ENCODE data around the gene LCE2A. TPM values are rescaled to one million over a fixed set of nuclear protein-coding genes. Genes with fewer than 3 reads are reported as not detected.

The LCE2A gene
- total and polyA plus RNA-seq, 2 donors (not counting 1 experiment from before 2014, with no cell fraction given): not detected

GRCh38 chr1:152747831-152748230 is 49.7 kb downstream of the LCE2A start:
- no peak overlapping the region for H3K4me3 Mint-ChIP-seq
- no peaks in the 10 kb centered on the region for H3K9me3 ChIP-seq (ENCODE audit: control extremely low read depth in 1 of 3, control insufficient read depth in 2 of 3, insufficient read depth in 1 of 3, low read length in 2 of 3)

More at GRCh38 chr1:152747831-152748230, 49.7 kb downstream of the LCE2A start:
- H3K4me3 ChIP-seq (ENCODE audit: control extremely low read depth in 1 of 5, extremely low read depth in 1 of 5, insufficient read depth in 1 of 5, low read depth in 2 of 5, low read length in 4 of 5): no peak overlapping the region
- ChIA-PET CTCF (no interaction called here), POLR2A (no interaction called here)
- no peak overlapping the region for H3K9ac ChIP-seq (ENCODE audit: low read length)
- H3K4me1 ChIP-seq (ENCODE audit: control insufficient read depth in 2 of 2, insufficient read depth in 2 of 2, low read length in 2 of 2): no peaks in the 10 kb centered on the region
- H2AFZ ChIP-seq (ENCODE audit: insufficient read depth, low read depth, low read length, poor library complexity, severe bottlenecking): no peak overlapping the region
- H3K4me1 Mint-ChIP-seq: no peaks in the 10 kb centered on the region
- H3K27ac ChIP-seq (ENCODE audit: low read length in 2 of 2): no peak overlapping the region
- no peaks in the 10 kb centered on the region for H3K79me2 ChIP-seq (ENCODE audit: control insufficient read depth, insufficient read depth, low read length)
- WGBS (ENCODE audit: insufficient coverage): no CpG with 5 or more reads among the region's 1 CpG
- ATAC-seq (ENCODE audit: low read depth) (no peak), DNase-seq (no peak)
- no peak overlapping the region for H3K4me2 ChIP-seq (replicated peaks; ENCODE audit: low read depth, low read length, poor library complexity, severe bottlenecking)
- H3K36me3 ChIP-seq (replicated peaks in 1 of 2; ENCODE audit: control extremely low read depth in 1 of 2, control insufficient read depth in 1 of 2, extremely low read depth in 1 of 2, insufficient read depth in 2 of 2, low read length in 1 of 2): no peaks in the 10 kb centered on the region
- no peaks in the 10 kb centered on the region for H4K20me1 ChIP-seq (ENCODE audit: control insufficient read depth, insufficient read depth, low read length, poor library complexity, severe bottlenecking)
- peaks cover 32% of the 10 kb centered on the region for H3K27me3 Mint-ChIP-seq
- H3K27ac Mint-ChIP-seq: no peak overlapping the region
- peaks cover 0 to under 1% (median 0%) of the 10 kb centered on the region in 4 experiments for H3K27me3 ChIP-seq (replicated peaks in 1 of 4; ENCODE audit: control extremely low read depth in 1 of 4, control insufficient read depth in 3 of 4, insufficient read depth in 4 of 4, low read length in 3 of 4)
- intact Hi-C loops (cut with micrococcal nuclease): no loop called here
- TF ChIP-seq EZH2 (IDR thresholded peaks at IDR 0.05; ENCODE audit: borderline replicate concordance, insufficient read depth, low read depth, low read length, poor library complexity, severe bottlenecking): no peak
- TF ChIP-seq CTCF (IDR thresholded peaks at IDR 0.05): no peak
- no peaks in the 10 kb centered on the region for H3K9me3 Mint-ChIP-seq (ENCODE audit: insufficient read depth)

Other genes starting within 250 kb of the LCE2A start
- gene LCE5A, start 187.5 kb upstream of the LCE2A start, total RNA-seq: not detected in 2 replicates
- not detected in 2 replicates for gene LCE5A, start 187.5 kb upstream of the LCE2A start, polyA plus RNA-seq
- not detected in 2 replicates for gene CRCT1, start 183.9 kb upstream of the LCE2A start, total RNA-seq
- gene CRCT1, start 183.9 kb upstream of the LCE2A start, polyA plus RNA-seq: not detected in 2 replicates
- not detected in 2 replicates for gene LCE3E, start 131.6 kb upstream of the LCE2A start, total RNA-seq
- not detected in 2 replicates for gene LCE3E, start 131.6 kb upstream of the LCE2A start, polyA plus RNA-seq
- gene LCE3D, start 117.8 kb upstream of the LCE2A start, total RNA-seq: not detected in 2 replicates
- not detected in 2 replicates for gene LCE3D, start 117.8 kb upstream of the LCE2A start, polyA plus RNA-seq
- not detected in 2 replicates for gene LCE3C, start 98.1 kb upstream of the LCE2A start, total RNA-seq
- not detected in 2 replicates for gene LCE3C, start 98.1 kb upstream of the LCE2A start, polyA plus RNA-seq
- not detected in 2 replicates for gene LCE3B, start 84.5 kb upstream of the LCE2A start, total RNA-seq
- not detected in 2 replicates for gene LCE3B, start 84.5 kb upstream of the LCE2A start, polyA plus RNA-seq
- not detected in 2 replicates for gene LCE3A, start 75.2 kb upstream of the LCE2A start, total RNA-seq
- gene LCE3A, start 75.2 kb upstream of the LCE2A start, polyA plus RNA-seq: not detected in 2 replicates
- not detected in 2 replicates for gene LCE2D, start 35.0 kb upstream of the LCE2A start, total RNA-seq
- not detected in 2 replicates for gene LCE2D, start 35.0 kb upstream of the LCE2A start, polyA plus RNA-seq
- gene LCE2C, start 23.1 kb upstream of the LCE2A start, total RNA-seq: not detected in 2 replicates
- gene LCE2C, start 23.1 kb upstream of the LCE2A start, polyA plus RNA-seq: not detected in 2 replicates
- gene LCE2B, start 12.2 kb upstream of the LCE2A start, total RNA-seq: not detected in 2 replicates
- gene LCE2B, start 12.2 kb upstream of the LCE2A start, polyA plus RNA-seq: not detected in 2 replicates
- gene LCE4A, start 9.8 kb downstream of the LCE2A start, total RNA-seq: not detected in 2 replicates
- gene LCE4A, start 9.8 kb downstream of the LCE2A start, polyA plus RNA-seq: not detected in 2 replicates
- not detected in 2 replicates for gene KPRP, start 59.7 kb downstream of the LCE2A start, total RNA-seq
- gene KPRP, start 59.7 kb downstream of the LCE2A start, polyA plus RNA-seq: not detected in 2 replicates
- gene LCE1F, start 76.8 kb downstream of the LCE2A start, total RNA-seq: not detected in 2 replicates
- gene LCE1F, start 76.8 kb downstream of the LCE2A start, polyA plus RNA-seq: not detected in 2 replicates
- not detected in 2 replicates for gene LCE1E, start 87.9 kb downstream of the LCE2A start, total RNA-seq
- not detected in 2 replicates for gene LCE1E, start 87.9 kb downstream of the LCE2A start, polyA plus RNA-seq
- gene LCE1D, start 98.4 kb downstream of the LCE2A start, total RNA-seq: not detected in 2 replicates
- gene LCE1D, start 98.4 kb downstream of the LCE2A start, polyA plus RNA-seq: not detected in 2 replicates
- not detected in 2 replicates for gene LCE1C, start 108.3 kb downstream of the LCE2A start, total RNA-seq
- gene LCE1C, start 108.3 kb downstream of the LCE2A start, polyA plus RNA-seq: not detected in 2 replicates
- not detected in 2 replicates for gene LCE1B, start 113.6 kb downstream of the LCE2A start, total RNA-seq
- not detected in 2 replicates for gene LCE1B, start 113.6 kb downstream of the LCE2A start, polyA plus RNA-seq
- not detected in 2 replicates for gene LCE1A, start 129.1 kb downstream of the LCE2A start, total RNA-seq
- not detected in 2 replicates for gene LCE1A, start 129.1 kb downstream of the LCE2A start, polyA plus RNA-seq
- gene LCE6A, start 144.5 kb downstream of the LCE2A start, total RNA-seq: not detected in 2 replicates
- not detected in 2 replicates for gene LCE6A, start 144.5 kb downstream of the LCE2A start, polyA plus RNA-seq
- not detected in 2 replicates for gene LCE7A, start 161.7 kb downstream of the LCE2A start, total RNA-seq
- not detected in 2 replicates for gene LCE7A, start 161.7 kb downstream of the LCE2A start, polyA plus RNA-seq
- gene SMCP, start 180.0 kb downstream of the LCE2A start, total RNA-seq: not detected in 2 replicates
- gene SMCP, start 180.0 kb downstream of the LCE2A start, polyA plus RNA-seq: not detected in 2 replicates
- gene IVL, start 210.2 kb downstream of the LCE2A start, total RNA-seq: not detected in 2 replicates
- not detected in 2 replicates for gene IVL, start 210.2 kb downstream of the LCE2A start, polyA plus RNA-seq
- not detected in 2 replicates for gene SPRR5, start 248.9 kb downstream of the LCE2A start, total RNA-seq
- not detected in 2 replicates for gene SPRR5, start 248.9 kb downstream of the LCE2A start, polyA plus RNA-seq